ENCODE measurements around the gene ZDHHC14. TPM values are rescaled to one million over a fixed set of nuclear protein-coding genes. Genes with fewer than 3 reads are reported as not detected.

The ZDHHC14 gene
- total RNA-seq, 4 donors from 2014 or later = 11.4 to 20.8 (median 15.6) TPM

GRCh38 chr6:157491571-157492232 lies 110.7 kb downstream of the ZDHHC14 start:
- Histone ChIP-seq H3K36me3 (no peaks in the 10 kb centered on the region), H3K4me3 (no peak overlapping the region), H3K27me3 (no peaks in the 10 kb centered on the region), H3K9me3 (peaks cover 0 to 2% (median 0%) of the 10 kb centered on the region in 4 donors), H3K27ac (no peak overlapping the region), H3K4me1 (no peaks in the 10 kb centered on the region)
- no peak for DNase-seq (ENCODE audit: low spot score in 2 of 2)
- WGBS, 2 donors = 95 to 96% methylated on average over 20 of the region's 20 CpGs
- TF ChIP-seq POLR2A (IDR thresholded peaks at IDR 0.05) = no peak
- no peak for TF ChIP-seq CTCF (IDR thresholded peaks at IDR 0.05)
- no peak for TF ChIP-seq EP300 (IDR thresholded peaks at IDR 0.05)

GRCh38 chr6:157492249-157492648 lies 111.3 kb downstream of the ZDHHC14 start:
- TF ChIP-seq CTCF (IDR thresholded peaks at IDR 0.05) (no peak), POLR2A (IDR thresholded peaks at IDR 0.05) (no peak), EP300 (IDR thresholded peaks at IDR 0.05) (no peak)
- Histone ChIP-seq H3K4me1 (no peaks in the 10 kb centered on the region), H3K27ac (no peak overlapping the region), H3K9me3 (peaks cover 0 to 2% (median 0%) of the 10 kb centered on the region in 4 donors), H3K4me3 (no peak overlapping the region), H3K27me3 (no peaks in the 10 kb centered on the region), H3K36me3 (no peaks in the 10 kb centered on the region)
- 93 to 96% methylated on average over 12 of the region's 12 CpGs for WGBS, 2 donors
- DNase-seq (ENCODE audit: low spot score in 2 of 2) = no peak

GRCh38 chr6:157492741-157493140 lies 111.8 kb downstream of the ZDHHC14 start:
- Histone ChIP-seq H3K9me3 (peaks cover 0 to 2% (median 0%) of the 10 kb centered on the region in 4 donors), H3K4me3 (no peak overlapping the region), H3K27ac (no peak overlapping the region), H3K4me1 (no peaks in the 10 kb centered on the region), H3K27me3 (no peaks in the 10 kb centered on the region), H3K36me3 (no peaks in the 10 kb centered on the region)
- 92 to 98% methylated on average over 3 of the region's 3 CpGs for WGBS, 2 donors
- TF ChIP-seq CTCF (IDR thresholded peaks at IDR 0.05) (no peak), POLR2A (IDR thresholded peaks at IDR 0.05) (no peak), EP300 (IDR thresholded peaks at IDR 0.05) (no peak)
- DNase-seq (ENCODE audit: low spot score in 2 of 2) = no peak

GRCh38 chr6:157493173-157493572 lies 112.2 kb downstream of the ZDHHC14 start:
- no peak overlapping the region for H3K27ac ChIP-seq
- no peak overlapping the region for H3K4me3 ChIP-seq
- 91 to 93% methylated on average over 10 to 11 of the region's 11 CpGs for WGBS, 2 donors

More at GRCh38 chr6:157493173-157493572, 112.2 kb downstream of the ZDHHC14 start:
- Histone ChIP-seq H3K9me3 (peaks cover 0 to 2% (median 0%) of the 10 kb centered on the region in 4 donors), H3K36me3 (no peaks in the 10 kb centered on the region), H3K27me3 (no peaks in the 10 kb centered on the region), H3K4me1 (no peaks in the 10 kb centered on the region)
- no peak for DNase-seq (ENCODE audit: low spot score in 2 of 2)
- no peak for TF ChIP-seq CTCF (IDR thresholded peaks at IDR 0.05)
- no peak for TF ChIP-seq EP300 (IDR thresholded peaks at IDR 0.05)
- TF ChIP-seq POLR2A (IDR thresholded peaks at IDR 0.05) = no peak
